Astrocyte of the spinal cord (primary cell): ENCODE results near the gene GRM7.

ENCODE experiments used
- DNase-seq: peaks from one replicate; pipeline ENCODE4 v3.0.0; 2011; ENCODE audit warnings: low read depth, low spot score
- H3K4me3 ChIP-seq: 2 replicates; pipeline ENCODE4 v1.5.1; 2011; ENCODE audit warnings: low read depth, mild to moderate bottlenecking, low read length, moderate library complexity
- CTCF ChIP-seq: IDR thresholded peaks from 2 replicates; pipeline ENCODE4 v1.5.1; 2012; ENCODE audit warnings: low read depth, mild to moderate bottlenecking, low read length, inconsistent platforms
- in situ Hi-C: cut with HindIII; loops from 2 replicates; pipeline ENCODE4 v1.10.0; 2017; ENCODE audit warnings: low sequenced_read_pairs

GRM7 gene

GRCh38 chr3:6860954-6861624 is at the start of gene GRM7:
GRM7 (plus strand) TSS chr3:6861115.
- in situ Hi-C loops, result no loop called here
- peak; percentile 79 for DNase-seq
- TF ChIP-seq CTCF, result no peak
- H3K4me3 ChIP-seq, result peak within 1 kb of the TSS; percentile 52

GRCh38 chr3:6821411-6821810 is 39.5 kb upstream of the GRM7 start:
- in situ Hi-C loops, result no loop called here
- no peak for TF ChIP-seq CTCF
- DNase-seq, result peak; percentile 63
- H3K4me3 ChIP-seq, result no peak overlapping the region

- in situ Hi-C loops, result no loop called here
- H3K4me3 ChIP-seq, result no peak overlapping the region
- no peak for DNase-seq
- no peak for TF ChIP-seq CTCF
Measured at GRCh38 chr3:6825524-6825923, 35.4 kb upstream of the GRM7 start.

GRCh38 chr3:6827453-6827852 is 33.5 kb upstream of the GRM7 start:
- DNase-seq, result no peak
- no peak for TF ChIP-seq CTCF
- no peak overlapping the region for H3K4me3 ChIP-seq
- in situ Hi-C loops, result no loop called here

GRCh38 chr3:6844723-6845122 is 16.2 kb upstream of the GRM7 start:
- no peak for TF ChIP-seq CTCF
- no peak overlapping the region for H3K4me3 ChIP-seq
- no peak for DNase-seq
- in situ Hi-C loops, result no loop called here

- no peak for DNase-seq
- H3K4me3 ChIP-seq, result no peak overlapping the region
- in situ Hi-C loops, result no loop called here
- TF ChIP-seq CTCF, result no peak
Measured at GRCh38 chr3:6854184-6854583, 6.7 kb upstream of the GRM7 start.
